Measurements from ENCODE around the gene BAZ2B.

GRCh38 chr2:159287733-159288132 lies 328.6 kb downstream of the BAZ2B start:
- TF ChIP-seq CTCF (IDR thresholded peaks at IDR 0.05) (no peak), POLR2A (IDR thresholded peaks at IDR 0.05) (no peak), POLR2AphosphoS5 (IDR thresholded peaks at IDR 0.05) (no peak)
